ENCODE measurements around the gene PTPRG. TPM values are rescaled to one million over a fixed set of nuclear protein-coding genes. Genes with fewer than 3 reads are reported as not detected.
A peak's percentile ranks its signal among the peaks of the same experiment; 100 is the strongest.

The PTPRG gene
- total RNA-seq, 1 donor from 2014 or later = 11.1 TPM

GRCh38 chr3:62039586-62039985 lies 478.2 kb downstream of the PTPRG start:
- no peak for FAIRE-seq
- DNase-seq (ENCODE audit: low read depth) = no peak
- Histone ChIP-seq H3K4me3 (ENCODE audit: low read depth, low read length) (no peak overlapping the region), H3K27me3 (ENCODE audit: control insufficient read depth, insufficient read depth, low read length) (no peaks in the 10 kb centered on the region), H3K36me3 (ENCODE audit: control insufficient read depth, insufficient read depth, low read length) (no peaks in the 10 kb centered on the region)
- no peak for TF ChIP-seq CTCF (IDR thresholded peaks at IDR 0.05; ENCODE audit: insufficient read depth, low read length, severe bottlenecking)

- no peak for TF ChIP-seq CTCF (IDR thresholded peaks at IDR 0.05; ENCODE audit: insufficient read depth, low read length, severe bottlenecking)
- DNase-seq (ENCODE audit: low read depth) (peak; percentile 56), FAIRE-seq (no peak)
- H3K27me3 ChIP-seq (ENCODE audit: control insufficient read depth, insufficient read depth, low read length) = no peaks in the 10 kb centered on the region
- H3K4me3 ChIP-seq (ENCODE audit: low read depth, low read length) = no peak overlapping the region
- no peaks in the 10 kb centered on the region for H3K36me3 ChIP-seq (ENCODE audit: control insufficient read depth, insufficient read depth, low read length)
Measured at GRCh38 chr3:62041681-62042080, 480.3 kb downstream of the PTPRG start.

GRCh38 chr3:62044874-62045411 lies 483.6 kb downstream of the PTPRG start:
- Histone ChIP-seq H3K27me3 (ENCODE audit: control insufficient read depth, insufficient read depth, low read length) (no peaks in the 10 kb centered on the region), H3K36me3 (ENCODE audit: control insufficient read depth, insufficient read depth, low read length) (no peaks in the 10 kb centered on the region), H3K4me3 (ENCODE audit: low read depth, low read length) (no peak overlapping the region)
- DNase-seq (ENCODE audit: low read depth) (no peak), FAIRE-seq (no peak)
- no peak for TF ChIP-seq CTCF (IDR thresholded peaks at IDR 0.05; ENCODE audit: insufficient read depth, low read length, severe bottlenecking)

- no peaks in the 10 kb centered on the region for H3K36me3 ChIP-seq (ENCODE audit: control insufficient read depth, insufficient read depth, low read length)
- H3K27me3 ChIP-seq (ENCODE audit: control insufficient read depth, insufficient read depth, low read length) = no peaks in the 10 kb centered on the region
- FAIRE-seq (no peak), DNase-seq (ENCODE audit: low read depth) (peak; percentile 18)
- TF ChIP-seq CTCF (IDR thresholded peaks at IDR 0.05; ENCODE audit: insufficient read depth, low read length, severe bottlenecking) = no peak
- H3K4me3 ChIP-seq (ENCODE audit: low read depth, low read length) = no peak overlapping the region
Measured at GRCh38 chr3:62046326-62046725, 485.0 kb downstream of the PTPRG start.

- Histone ChIP-seq H3K36me3 (ENCODE audit: control insufficient read depth, insufficient read depth, low read length) (no peaks in the 10 kb centered on the region), H3K27me3 (ENCODE audit: control insufficient read depth, insufficient read depth, low read length) (no peaks in the 10 kb centered on the region), H3K4me3 (ENCODE audit: low read depth, low read length) (no peak overlapping the region)
- DNase-seq (ENCODE audit: low read depth) = no peak
- FAIRE-seq = no peak
- no peak for TF ChIP-seq CTCF (IDR thresholded peaks at IDR 0.05; ENCODE audit: insufficient read depth, low read length, severe bottlenecking)
Measured at GRCh38 chr3:62048577-62048976, 487.2 kb downstream of the PTPRG start.

GRCh38 chr3:62049033-62049432 lies 487.7 kb downstream of the PTPRG start:
- DNase-seq (ENCODE audit: low read depth) (peak; percentile 29), FAIRE-seq (no peak)
- no peak for TF ChIP-seq CTCF (IDR thresholded peaks at IDR 0.05; ENCODE audit: insufficient read depth, low read length, severe bottlenecking)

More at GRCh38 chr3:62049033-62049432, 487.7 kb downstream of the PTPRG start:
- no peaks in the 10 kb centered on the region for H3K27me3 ChIP-seq (ENCODE audit: control insufficient read depth, insufficient read depth, low read length)
- no peaks in the 10 kb centered on the region for H3K36me3 ChIP-seq (ENCODE audit: control insufficient read depth, insufficient read depth, low read length)
- no peak overlapping the region for H3K4me3 ChIP-seq (ENCODE audit: low read depth, low read length)
